ENCODE data around the gene GPR39. TPM values are rescaled to one million over a fixed set of nuclear protein-coding genes. Genes with fewer than 3 reads are reported as not detected.

Gene GPR39
- total RNA-seq, 2 experiments from 2014 or later = not detected

- DNase-seq (no peak), ATAC-seq (no peak)
- POLR2A ChIA-PET = no interaction called here
These were observed 188.9 kb downstream of the GPR39 start for GRCh38 chr2:132605236-132606180.

GRCh38 chr2:132606649-132607048 lies 190.0 kb downstream of the GPR39 start:
- Mint-ChIP-seq H3K4me1 (ENCODE audit: low read depth) (no peaks in the 10 kb centered on the region), H3K27ac (no peak overlapping the region), H3K27me3 (ENCODE audit: low read depth) (no peaks in the 10 kb centered on the region), H3K4me3 (no peak overlapping the region), H3K36me3 (ENCODE audit: low read depth) (no peaks in the 10 kb centered on the region), H3K9me3 (ENCODE audit: insufficient read depth) (no peaks in the 10 kb centered on the region)
- DNase-seq (no peak), ATAC-seq (no peak)
- CTCF ChIA-PET = no interaction called here
- POLR2A ChIA-PET = no interaction called here

More at GRCh38 chr2:132605236-132606180, 188.9 kb downstream of the GPR39 start:
- Mint-ChIP-seq H3K4me3 (no peak overlapping the region), H3K27ac (no peak overlapping the region), H3K4me1 (ENCODE audit: low read depth) (no peaks in the 10 kb centered on the region), H3K9me3 (ENCODE audit: insufficient read depth) (no peaks in the 10 kb centered on the region), H3K36me3 (ENCODE audit: low read depth) (no peaks in the 10 kb centered on the region), H3K27me3 (ENCODE audit: low read depth) (no peaks in the 10 kb centered on the region)
- CTCF ChIA-PET = no interaction called here

GRCh38 chr2:132607426-132608090 lies 191.0 kb downstream of the GPR39 start:
- H3K36me3 Mint-ChIP-seq (ENCODE audit: low read depth) = no peaks in the 10 kb centered on the region
- ATAC-seq (no peak), DNase-seq (no peak)
- no peaks in the 10 kb centered on the region for H3K4me1 Mint-ChIP-seq (ENCODE audit: low read depth)
- no peak overlapping the region for H3K4me3 Mint-ChIP-seq
- H3K27me3 Mint-ChIP-seq (ENCODE audit: low read depth) = no peaks in the 10 kb centered on the region
- CTCF ChIA-PET = no interaction called here
- no peaks in the 10 kb centered on the region for H3K9me3 Mint-ChIP-seq (ENCODE audit: insufficient read depth)
- POLR2A ChIA-PET = no interaction called here
- H3K27ac Mint-ChIP-seq = no peak overlapping the region

GRCh38 chr2:132608311-132608710 lies 191.7 kb downstream of the GPR39 start:
- ATAC-seq (no peak), DNase-seq (no peak)
- POLR2A ChIA-PET = no interaction called here
- Mint-ChIP-seq H3K36me3 (ENCODE audit: low read depth) (no peaks in the 10 kb centered on the region), H3K4me3 (no peak overlapping the region), H3K27ac (no peak overlapping the region), H3K27me3 (ENCODE audit: low read depth) (no peaks in the 10 kb centered on the region), H3K9me3 (ENCODE audit: insufficient read depth) (no peaks in the 10 kb centered on the region), H3K4me1 (ENCODE audit: low read depth) (no peaks in the 10 kb centered on the region)
- CTCF ChIA-PET = no interaction called here

- no peak overlapping the region for H3K4me3 Mint-ChIP-seq
- POLR2A ChIA-PET = no interaction called here
- no peaks in the 10 kb centered on the region for H3K36me3 Mint-ChIP-seq (ENCODE audit: low read depth)
- no peaks in the 10 kb centered on the region for H3K9me3 Mint-ChIP-seq (ENCODE audit: insufficient read depth)
- DNase-seq = no peak
- H3K4me1 Mint-ChIP-seq (ENCODE audit: low read depth) = no peaks in the 10 kb centered on the region
- CTCF ChIA-PET = no interaction called here
- H3K27me3 Mint-ChIP-seq (ENCODE audit: low read depth) = no peaks in the 10 kb centered on the region
- no peak for ATAC-seq
- no peak overlapping the region for H3K27ac Mint-ChIP-seq
These were observed 192.7 kb downstream of the GPR39 start for GRCh38 chr2:132609101-132609890.

GRCh38 chr2:132611719-132612118 lies 195.1 kb downstream of the GPR39 start:
- Mint-ChIP-seq H3K4me3 (no peak overlapping the region), H3K4me1 (ENCODE audit: low read depth) (no peaks in the 10 kb centered on the region), H3K36me3 (ENCODE audit: low read depth) (no peaks in the 10 kb centered on the region), H3K9me3 (ENCODE audit: insufficient read depth) (no peaks in the 10 kb centered on the region), H3K27me3 (ENCODE audit: low read depth) (no peaks in the 10 kb centered on the region), H3K27ac (no peak overlapping the region)
- POLR2A ChIA-PET = no interaction called here
- CTCF ChIA-PET = no interaction called here
- ATAC-seq (no peak), DNase-seq (no peak)

GRCh38 chr2:132615329-132616085 lies 198.9 kb downstream of the GPR39 start:
- Mint-ChIP-seq H3K27me3 (ENCODE audit: low read depth) (no peaks in the 10 kb centered on the region), H3K4me1 (ENCODE audit: low read depth) (no peaks in the 10 kb centered on the region), H3K9me3 (ENCODE audit: insufficient read depth) (no peaks in the 10 kb centered on the region), H3K27ac (no peak overlapping the region), H3K36me3 (ENCODE audit: low read depth) (no peaks in the 10 kb centered on the region), H3K4me3 (no peak overlapping the region)
- CTCF ChIA-PET = no interaction called here
- no peak for DNase-seq
- POLR2A ChIA-PET = interaction anchor here (0.6 kb wide), 1 partner anchor 31 kb away, joined by 3 read pairs; no protein-coding TSS in a partner anchor
- ATAC-seq = no peak

- ATAC-seq (no peak), DNase-seq (no peak)
- Mint-ChIP-seq H3K27ac (no peak overlapping the region), H3K4me1 (ENCODE audit: low read depth) (no peaks in the 10 kb centered on the region), H3K36me3 (ENCODE audit: low read depth) (no peaks in the 10 kb centered on the region), H3K4me3 (no peak overlapping the region), H3K27me3 (ENCODE audit: low read depth) (no peaks in the 10 kb centered on the region), H3K9me3 (ENCODE audit: insufficient read depth) (no peaks in the 10 kb centered on the region)
- ChIA-PET CTCF (no interaction called here), POLR2A (no interaction called here)
These were observed 201.4 kb downstream of the GPR39 start for GRCh38 chr2:132617989-132618388.

- Mint-ChIP-seq H3K9me3 (ENCODE audit: insufficient read depth) (no peaks in the 10 kb centered on the region), H3K27ac (no peak overlapping the region), H3K36me3 (ENCODE audit: low read depth) (no peaks in the 10 kb centered on the region), H3K4me1 (ENCODE audit: low read depth) (no peaks in the 10 kb centered on the region), H3K27me3 (ENCODE audit: low read depth) (no peaks in the 10 kb centered on the region), H3K4me3 (no peak overlapping the region)
- ChIA-PET POLR2A (no interaction called here), CTCF (no interaction called here)
- ATAC-seq = no peak
- DNase-seq = no peak
These were observed 202.1 kb downstream of the GPR39 start for GRCh38 chr2:132618734-132619133.

GRCh38 chr2:132620115-132620514 lies 203.5 kb downstream of the GPR39 start:
- H3K36me3 Mint-ChIP-seq (ENCODE audit: low read depth) = no peaks in the 10 kb centered on the region
- no peak overlapping the region for H3K4me3 Mint-ChIP-seq
- H3K9me3 Mint-ChIP-seq (ENCODE audit: insufficient read depth) = no peaks in the 10 kb centered on the region
- ATAC-seq (no peak), DNase-seq (no peak)
- POLR2A ChIA-PET = no interaction called here
- CTCF ChIA-PET = no interaction called here
- no peak overlapping the region for H3K27ac Mint-ChIP-seq
- H3K4me1 Mint-ChIP-seq (ENCODE audit: low read depth) = no peaks in the 10 kb centered on the region
- H3K27me3 Mint-ChIP-seq (ENCODE audit: low read depth) = no peaks in the 10 kb centered on the region

- Mint-ChIP-seq H3K4me1 (ENCODE audit: low read depth) (no peaks in the 10 kb centered on the region), H3K4me3 (no peak overlapping the region), H3K27ac (no peak overlapping the region), H3K9me3 (ENCODE audit: insufficient read depth) (no peaks in the 10 kb centered on the region), H3K36me3 (ENCODE audit: low read depth) (no peaks in the 10 kb centered on the region), H3K27me3 (ENCODE audit: low read depth) (no peaks in the 10 kb centered on the region)
- ATAC-seq = no peak
- DNase-seq = no peak
- ChIA-PET CTCF (no interaction called here), POLR2A (no interaction called here)
These were observed 204.7 kb downstream of the GPR39 start for GRCh38 chr2:132621131-132621875.

All from activated CD8-positive, alpha-beta T cell treated with anti-CD3 and anti-CD28 coated beads, Interleukin-2, amount 10 ng/mL, durations not matched to agents 7 days and 5 days (primary cell).